SU-DHL-6 (cell line): ENCODE measurements around the gene TAS2R1.

Experiments used
- H2AFZ ChIP-seq: fragments of 200-600 bp; sonication (generic); 2 replicates; pipeline ENCODE4 v1.6.1; 2014; ENCODE audit warnings: low read depth, mild to moderate bottlenecking, moderate library complexity, mixed read lengths, antibody characterized with exemption, low read length; ENCODE audit not compliant: severe bottlenecking
- H3F3A ChIP-seq: fragments of 200-600 bp; shearing (Covaris generic); 2 replicates; pipeline ENCODE4 v1.6.0; 2016; ENCODE audit warnings: antibody characterized with exemption, mild to moderate bottlenecking; ENCODE audit not compliant: insufficient read depth
- H3K27ac ChIP-seq: fragments of 200-600 bp; sonication (generic); 2 replicates; pipeline ENCODE4 v1.5.1; 2016; ENCODE audit warnings: low read depth, mild to moderate bottlenecking, low read length, moderate library complexity, mixed read lengths
- H3K27me3 ChIP-seq: fragments of 200-600 bp; sonication (generic), shearing (Covaris generic); 2 replicates; pipeline ENCODE4 v1.6.0; 2014; ENCODE audit warnings: mild to moderate bottlenecking, low read length
- H3K36me3 ChIP-seq: fragments of 200-600 bp; sonication (generic); 2 replicates; pipeline ENCODE4 v1.6.1; 2014; ENCODE audit warnings: mild to moderate bottlenecking, low read length, mixed read lengths
- H3K4me2 ChIP-seq: fragments of 300-600, 200-600 bp; shearing (Covaris generic), sonication (generic); 2 replicates; pipeline ENCODE4 v1.6.0; 2014; ENCODE audit warnings: low read length, low read depth, mild to moderate bottlenecking; ENCODE audit not compliant: poor library complexity, severe bottlenecking
- H3K4me3 ChIP-seq: fragments of 200-600 bp; sonication (generic); 2 replicates; pipeline ENCODE4 v1.5.1; 2014; ENCODE audit warnings: antibody characterized with exemption, low read length, mild to moderate bottlenecking, mixed read lengths; ENCODE audit not compliant: insufficient read depth, poor library complexity, severe bottlenecking
- H3K79me2 ChIP-seq: fragments of 200-600 bp; sonication (generic); 2 replicates; pipeline ENCODE4 v1.6.1; 2014; ENCODE audit warnings: mild to moderate bottlenecking, low read length, moderate library complexity; ENCODE audit not compliant: insufficient read depth
- H3K9ac ChIP-seq: fragments of 200-600 bp; sonication (generic); 2 replicates; pipeline ENCODE4 v1.7.0; 2014; ENCODE audit warnings: mild to moderate bottlenecking, low read length
- H3K9me2 ChIP-seq: fragments of 200-600 bp; sonication (generic); replicated peaks from 2 replicates; pipeline ENCODE4 v1.6.1; 2014; ENCODE audit warnings: low read length; ENCODE audit not compliant: insufficient read depth
- H3K9me3 ChIP-seq: fragments of 200-600 bp; sonication (generic); 2 replicates; pipeline ENCODE4 v1.6.1; 2014; ENCODE audit warnings: low read length, mixed read lengths; ENCODE audit not compliant: insufficient read depth
- H4K20me1 ChIP-seq: fragments of 200-600 bp; sonication (generic); 2 replicates; pipeline ENCODE4 v1.6.1; 2014; ENCODE audit warnings: low read depth, mild to moderate bottlenecking, antibody characterized with exemption, low read length, moderate library complexity, mixed read lengths
- EZH2phosphoT487 ChIP-seq: fragments of 200-600 bp; sonication (generic), shearing (Covaris generic); conservative IDR thresholded peaks from 2 replicates; pipeline ENCODE4 v1.6.1; 2018; ENCODE audit warnings: mild to moderate bottlenecking, antibody characterized with exemption, low read length, moderate library complexity, mixed read lengths
- TF ChIP-seq, protein P1 (sequence below): fragments of 200-600 bp; sonication (generic); IDR thresholded peaks from one replicate; pipeline ENCODE4 v1.5.1; 2017; ENCODE audit warnings: antibody characterized with exemption, mild to moderate bottlenecking, low read length, moderate library complexity; ENCODE audit not compliant: insufficient read depth, poor library complexity, severe bottlenecking

TAS2R1 gene

GRCh38 chr5:9617739-9618504 lies 12.2 kb downstream of the TAS2R1 start:
- no peak overlapping the region for H2AFZ ChIP-seq
- no peaks in the 10 kb centered on the region for H3F3A ChIP-seq
- no peak overlapping the region for H3K4me2 ChIP-seq
- no peaks in the 10 kb centered on the region for H3K9me3 ChIP-seq
- no peaks in the 10 kb centered on the region for H3K79me2 ChIP-seq
- no peak overlapping the region for H3K4me3 ChIP-seq
- H3K36me3 ChIP-seq: no peaks in the 10 kb centered on the region
- H3K27ac ChIP-seq: no peak overlapping the region
- no peaks in the 10 kb centered on the region for H3K27me3 ChIP-seq
- H4K20me1 ChIP-seq: no peaks in the 10 kb centered on the region
- no peaks in the 10 kb centered on the region for H3K9me2 ChIP-seq
- no peak overlapping the region for H3K9ac ChIP-seq
- TF ChIP-seq, protein P1, sequence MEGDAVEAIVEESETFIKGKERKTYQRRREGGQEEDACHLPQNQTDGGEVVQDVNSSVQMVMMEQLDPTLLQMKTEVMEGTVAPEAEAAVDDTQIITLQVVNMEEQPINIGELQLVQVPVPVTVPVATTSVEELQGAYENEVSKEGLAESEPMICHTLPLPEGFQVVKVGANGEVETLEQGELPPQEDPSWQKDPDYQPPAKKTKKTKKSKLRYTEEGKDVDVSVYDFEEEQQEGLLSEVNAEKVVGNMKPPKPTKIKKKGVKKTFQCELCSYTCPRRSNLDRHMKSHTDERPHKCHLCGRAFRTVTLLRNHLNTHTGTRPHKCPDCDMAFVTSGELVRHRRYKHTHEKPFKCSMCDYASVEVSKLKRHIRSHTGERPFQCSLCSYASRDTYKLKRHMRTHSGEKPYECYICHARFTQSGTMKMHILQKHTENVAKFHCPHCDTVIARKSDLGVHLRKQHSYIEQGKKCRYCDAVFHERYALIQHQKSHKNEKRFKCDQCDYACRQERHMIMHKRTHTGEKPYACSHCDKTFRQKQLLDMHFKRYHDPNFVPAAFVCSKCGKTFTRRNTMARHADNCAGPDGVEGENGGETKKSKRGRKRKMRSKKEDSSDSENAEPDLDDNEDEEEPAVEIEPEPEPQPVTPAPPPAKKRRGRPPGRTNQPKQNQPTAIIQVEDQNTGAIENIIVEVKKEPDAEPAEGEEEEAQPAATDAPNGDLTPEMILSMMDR: no peak
- no peak for TF ChIP-seq EZH2phosphoT487

GRCh38 chr5:9617221-9617620 lies 12.9 kb downstream of the TAS2R1 start:
- TF ChIP-seq, protein P1: no peak
- no peak for TF ChIP-seq EZH2phosphoT487
- Histone ChIP-seq H2AFZ (no peak overlapping the region), H3K4me2 (no peak overlapping the region)

DNA sequence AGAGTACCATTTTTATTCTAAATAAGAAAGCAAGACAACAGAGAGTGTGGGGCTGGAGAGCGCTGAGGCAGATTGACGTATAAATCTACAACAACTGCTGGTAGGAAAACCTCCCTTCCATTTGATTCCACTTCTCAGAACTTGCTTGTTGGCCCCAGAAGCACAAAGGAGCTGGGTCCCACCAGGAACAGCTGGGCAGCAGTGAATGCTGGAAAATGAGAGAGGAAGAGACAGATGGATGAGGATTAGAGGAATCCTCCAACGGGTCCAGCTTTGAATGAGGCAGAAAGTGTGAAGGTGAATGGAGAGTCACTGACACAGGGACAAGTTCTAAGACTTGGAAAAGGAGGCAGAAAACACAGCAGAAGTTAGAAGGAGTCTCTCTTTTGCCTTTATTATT lies 14.8 kb downstream of the TAS2R1 start:
- no peaks in the 10 kb centered on the region for H3K36me3 ChIP-seq
- TF ChIP-seq EZH2phosphoT487: no peak
- TF ChIP-seq, protein P1: no peak
- no peaks in the 10 kb centered on the region for H3F3A ChIP-seq
- H3K4me2 ChIP-seq: no peak overlapping the region
- H4K20me1 ChIP-seq: no peaks in the 10 kb centered on the region
- no peaks in the 10 kb centered on the region for H3K9me2 ChIP-seq
- no peak overlapping the region for H3K9ac ChIP-seq
- H3K27ac ChIP-seq: no peak overlapping the region
- H3K79me2 ChIP-seq: no peaks in the 10 kb centered on the region
- no peak overlapping the region for H3K4me3 ChIP-seq
- no peak overlapping the region for H2AFZ ChIP-seq
- H3K27me3 ChIP-seq: no peaks in the 10 kb centered on the region
- no peaks in the 10 kb centered on the region for H3K9me3 ChIP-seq

More at GRCh38 chr5:9617221-9617620, 12.9 kb downstream of the TAS2R1 start:
- H3K27me3 ChIP-seq: no peaks in the 10 kb centered on the region
- no peak overlapping the region for H3K27ac ChIP-seq
- H3K9me3 ChIP-seq: no peaks in the 10 kb centered on the region
- no peaks in the 10 kb centered on the region for H3F3A ChIP-seq
- H3K79me2 ChIP-seq: no peaks in the 10 kb centered on the region
- no peaks in the 10 kb centered on the region for H3K9me2 ChIP-seq
- no peaks in the 10 kb centered on the region for H4K20me1 ChIP-seq
- no peaks in the 10 kb centered on the region for H3K36me3 ChIP-seq
- H3K4me3 ChIP-seq: no peak overlapping the region
- H3K9ac ChIP-seq: no peak overlapping the region
